Stimulated activated CD4-positive, alpha-beta T cell treated with anti-CD3 and anti-CD28 coated beads, TNF-alpha, amount 100 ng/mL, for 1 hour (primary cell): ENCODE results near the gene PRCC.
A peak's percentile ranks its signal among the peaks of the same experiment; 100 is the strongest.

ENCODE experiments used
- DNase-seq, 3 donors: peaks; one replicate each; pipeline ENCODE4 v3.0.0-alpha.2; 2020; ENCODE audit warnings: low read depth in 3 of 3, low spot score in 1 of 3

PRCC gene

DNA sequence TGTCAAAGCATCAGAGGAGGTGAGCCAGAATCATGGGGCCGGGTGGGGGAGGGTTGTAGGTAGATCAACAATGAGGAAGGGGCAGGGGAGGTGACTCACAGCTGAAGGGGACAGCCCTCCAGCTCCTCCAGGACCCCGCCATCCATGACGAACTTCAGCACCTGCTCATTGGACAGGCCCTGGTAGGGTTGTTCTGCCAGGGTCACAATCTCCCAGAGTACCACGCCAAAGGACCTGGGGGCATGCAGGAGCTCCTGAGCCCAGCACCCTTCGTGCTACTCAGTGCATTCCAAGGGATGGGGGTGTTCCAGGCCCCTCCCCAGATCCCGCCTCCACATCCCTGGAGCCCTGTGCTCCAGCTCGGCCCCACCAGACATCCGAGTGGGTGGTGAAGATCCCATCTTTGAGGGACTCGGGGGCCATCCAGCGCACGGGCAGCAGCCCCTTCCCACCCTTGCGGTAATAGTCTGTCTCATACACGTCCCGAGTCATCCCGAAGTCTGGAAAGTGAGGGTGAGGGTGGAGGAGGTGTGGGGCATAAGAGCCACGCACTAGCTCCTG lies 74.0 kb downstream of the PRCC start:
- no peak for DNase-seq

DNA sequence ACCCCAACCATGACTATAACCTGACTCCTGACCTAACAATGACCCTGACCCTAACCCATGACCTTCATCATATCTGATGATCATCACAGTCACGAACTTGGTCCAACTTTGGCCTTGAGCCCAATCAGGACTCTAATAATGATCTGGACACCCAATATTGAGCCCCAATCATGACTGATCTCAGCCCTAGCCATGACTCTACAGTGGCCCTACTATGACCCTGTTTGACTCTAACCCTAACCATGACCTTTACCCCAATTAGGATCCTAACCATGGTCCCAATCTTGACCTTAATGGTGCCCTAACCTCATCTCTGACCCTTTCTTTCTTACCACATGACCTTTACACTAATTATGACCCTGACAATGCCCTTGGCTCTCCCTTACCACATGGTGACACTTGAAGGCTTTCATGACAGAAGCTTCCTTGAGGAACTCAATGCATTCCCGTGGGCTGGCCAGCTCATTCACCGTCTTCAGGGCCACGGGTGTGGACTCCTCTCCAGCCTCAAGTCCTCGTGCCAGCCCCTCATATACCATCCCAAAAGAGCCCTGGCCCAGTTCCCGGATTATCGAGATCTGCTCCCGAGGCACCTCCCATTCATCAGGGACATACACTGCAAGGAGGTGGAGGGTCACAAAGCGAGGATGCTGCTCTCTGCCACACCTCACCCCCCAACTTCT lies 75.4 kb downstream of the PRCC start:
- no peak for DNase-seq

DNA sequence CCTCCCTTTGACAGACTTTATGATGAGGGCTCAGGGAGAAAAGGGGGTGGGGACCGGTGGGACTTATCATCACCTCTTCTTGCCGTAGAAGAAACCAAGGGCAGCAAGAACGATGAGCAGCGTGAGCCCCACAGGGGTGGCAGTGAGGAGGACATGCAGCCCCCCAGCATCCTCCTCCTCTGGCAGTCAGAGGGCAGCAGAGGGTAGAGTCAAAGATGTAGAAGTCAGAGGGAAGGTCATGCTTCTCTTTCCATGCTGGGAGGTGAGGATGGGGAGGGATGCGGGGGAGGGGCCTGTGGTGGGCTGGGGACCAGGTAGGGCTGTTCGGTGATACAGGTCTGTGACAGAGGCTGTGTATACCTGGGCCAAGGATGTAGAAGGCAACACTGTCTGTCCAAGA lies 76.8 kb downstream of the PRCC start:
- DNase-seq = no peak

DNA sequence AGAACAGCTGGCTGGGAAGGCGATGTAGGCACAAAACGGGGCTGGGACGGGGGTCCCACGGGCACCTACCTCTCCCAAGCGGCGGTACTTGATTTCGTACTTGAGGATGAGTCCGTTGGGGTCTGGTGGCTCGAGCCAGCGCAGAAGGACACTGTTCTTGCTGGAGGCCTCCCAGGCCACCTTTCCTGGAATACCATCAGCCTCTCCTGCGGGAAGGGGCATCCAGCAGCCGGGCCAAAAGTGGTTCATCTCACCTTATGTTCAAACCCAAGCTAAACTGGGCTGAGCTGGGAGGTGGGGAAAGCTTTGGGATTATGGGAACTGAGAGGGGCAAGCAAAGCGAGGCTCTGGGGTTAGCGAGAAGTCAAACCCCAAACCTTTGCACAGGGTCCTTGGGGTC lies 77.3 kb downstream of the PRCC start:
- DNase-seq = no peak

DNA sequence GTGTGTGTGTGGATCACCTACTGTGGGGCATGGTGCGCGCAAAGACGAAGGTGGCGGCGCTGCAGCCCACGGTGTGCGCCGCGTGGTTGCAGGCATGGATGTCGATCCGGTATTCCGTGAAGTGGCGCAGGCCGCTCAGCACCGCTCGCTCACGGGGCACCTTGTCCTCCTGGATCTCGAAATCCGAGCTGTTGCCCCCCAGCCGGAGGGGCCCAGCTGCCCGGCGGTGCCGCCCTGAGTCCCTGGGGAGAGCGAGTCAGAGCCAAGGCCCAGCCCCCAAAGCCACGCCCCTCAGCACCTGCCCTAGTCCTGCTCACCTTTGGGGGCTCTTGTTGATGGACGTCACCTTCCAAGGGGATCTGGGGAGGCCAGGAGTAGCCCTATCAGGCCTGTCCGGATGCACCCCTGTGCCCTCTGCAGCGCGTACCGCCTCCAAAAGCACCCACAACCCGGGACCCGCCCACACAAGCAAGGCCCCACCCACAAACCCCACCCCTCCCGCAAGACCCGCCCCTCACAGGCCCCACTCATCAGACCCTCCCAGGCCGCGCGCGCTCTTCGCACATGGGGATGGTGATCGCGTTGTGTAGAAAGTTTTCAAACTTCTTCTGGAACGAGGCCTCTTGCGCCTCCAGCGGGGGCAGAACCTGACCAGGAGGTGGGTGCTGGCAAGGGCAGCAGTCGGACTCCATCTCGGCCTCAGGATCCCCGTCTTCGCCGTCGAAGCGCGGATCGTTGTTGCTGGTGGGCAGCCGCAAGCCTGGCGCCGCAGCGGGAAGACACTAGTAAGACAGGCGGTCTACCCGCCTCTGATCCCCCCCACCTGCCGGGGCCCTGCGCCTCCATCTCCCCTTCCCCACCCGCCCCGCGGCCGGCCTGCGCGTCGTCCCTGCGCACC lies 78.0 kb downstream of the PRCC start:
- DNase-seq = no peak

DNA sequence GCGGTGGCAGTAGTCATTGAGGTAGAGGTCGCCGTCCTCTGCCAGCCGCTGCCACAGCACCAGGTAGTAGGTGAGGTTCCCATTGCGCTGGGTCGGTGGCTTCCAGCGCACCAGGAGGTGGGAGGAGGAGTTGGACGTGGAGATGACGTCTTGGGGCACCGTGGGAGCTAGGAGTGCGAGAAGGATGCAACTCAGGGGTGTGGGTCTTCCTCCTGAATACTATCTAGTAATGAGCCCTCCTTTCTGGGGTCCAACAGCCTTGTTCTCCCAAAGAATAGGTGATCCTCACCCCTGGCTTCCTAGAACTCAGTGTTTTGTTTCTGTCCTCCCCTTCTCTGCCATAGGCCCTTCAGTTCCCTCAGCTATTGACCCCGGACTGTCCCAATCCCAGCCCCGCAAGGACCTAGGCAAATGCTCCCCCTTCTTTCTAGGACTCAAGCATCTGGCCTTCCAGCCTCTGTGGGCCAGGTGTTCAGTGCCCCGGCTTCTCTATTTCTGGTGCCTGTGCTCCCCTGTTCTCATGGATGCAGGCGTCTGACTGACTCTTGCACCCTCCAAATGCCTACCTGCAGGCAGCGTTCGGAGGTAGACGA lies 78.7 kb downstream of the PRCC start:
- DNase-seq = no peak

GRCh38 chr1:156846643-156847042 lies 79.3 kb downstream of the PRCC start:
- DNase-seq = no peak

DNA sequence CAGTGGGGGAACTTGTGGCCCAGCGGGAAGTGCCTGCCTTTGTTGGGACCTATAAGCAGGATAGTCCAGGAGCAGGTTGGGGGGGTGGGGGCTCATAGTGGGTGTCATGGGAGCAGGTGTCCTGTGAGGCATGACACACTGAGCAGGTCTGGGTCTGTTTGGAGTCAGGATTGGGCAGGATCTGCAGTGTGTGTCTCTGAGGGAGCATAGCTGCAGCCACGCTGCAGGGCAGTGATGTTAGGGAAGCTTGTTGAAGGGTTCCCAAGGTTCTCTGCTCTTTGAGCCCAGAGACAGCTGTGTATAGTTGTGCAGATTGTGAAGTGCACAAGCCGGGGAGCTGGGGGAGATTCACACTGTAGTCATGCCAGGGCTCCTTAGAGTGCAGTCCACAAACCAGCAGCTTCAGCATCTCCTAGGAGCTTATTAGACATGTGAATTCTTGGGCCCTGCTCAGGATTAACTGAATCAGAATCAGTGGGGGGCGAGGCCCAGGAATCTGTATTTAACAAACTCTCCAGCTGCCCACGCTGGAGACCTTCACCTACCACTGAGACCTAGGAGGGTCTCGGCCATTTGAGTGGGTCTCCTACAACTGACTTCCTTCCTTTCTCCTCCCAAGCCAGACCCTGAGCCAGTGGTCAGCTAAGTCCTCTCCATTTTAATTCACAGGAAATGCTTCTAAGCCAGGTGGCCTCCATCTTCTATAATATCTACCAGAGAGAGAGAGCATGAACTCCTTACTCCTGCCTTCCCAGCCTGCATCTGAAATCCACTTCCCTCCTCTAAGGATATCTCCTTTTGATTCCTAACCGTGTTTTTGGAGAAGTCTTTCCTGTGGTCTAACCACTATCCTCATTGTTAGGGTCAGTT lies 80.5 kb downstream of the PRCC start:
- no peak for DNase-seq

- DNase-seq = peak in 2 of 3 donors; percentile 32 to 52
These were observed 81.3 kb downstream of the PRCC start for GRCh38 chr1:156848461-156849150.

GRCh38 chr1:156849151-156849496 lies 81.8 kb downstream of the PRCC start:
- DNase-seq = no peak
